Ovary (tissue), 3 donors: ENCODE measurements around the gene RSPH3.

Experiments used
- CTCF ChIP-seq, 3 donors: fragments of 450-650 bp in 2 of 3; fragments of 200-600 bp in 1 of 3; IDR thresholded peaks; one replicate each; pipeline versions ENCODE4 v1.5.1 to v1.8.0; 2016 to 2022; ENCODE audit warnings: antibody characterized with exemption in 3 of 3, mild to moderate bottlenecking in 1 of 3
- EP300 ChIP-seq: sonication (generic); formaldehyde crosslinking; IDR thresholded peaks from one replicate; pipeline ENCODE4 v1.6.1; 2017; ENCODE audit warnings: antibody characterized with exemption
- POLR2A ChIP-seq: fragments of 450-650 bp; IDR thresholded peaks from one replicate; pipeline ENCODE4 v1.6.1; 2017; ENCODE audit warnings: antibody characterized with exemption, mild to moderate bottlenecking, moderate library complexity
- donor health status: DM: no; HTN: no; CAD: no.

GRCh38 chr6:159017757-159018559 is 18.0 kb upstream of the RSPH3 start:
- TF ChIP-seq CTCF (IDR thresholded peaks at IDR 0.05) (no peak), POLR2A (no peak), EP300 (no peak)
